GM10248 (cell line): ENCODE data around the gene CABLES1.

ENCODE experiments used
- CTCF ChIA-PET: fragments of 300-600 bp; sonication (Branson Sonifier 250); formaldehyde crosslinking; extraction: SDS; loops from one replicate; lab custom pipeline; 2021; ENCODE audit warnings: antibody characterized with exemption; lab: Yijun Ruan, JAX
- POLR2A ChIA-PET: fragments of 350-650 bp; sonication (Branson Sonifier 250); formaldehyde crosslinking; extraction: SDS; loops from one replicate; lab custom pipeline; 2020; ENCODE audit warnings: antibody characterized with exemption; lab: Yijun Ruan, JAX
- DNase-seq: peaks from one replicate; pipeline ENCODE4 v3.0.0; 2012; ENCODE audit errors: extremely low spot score
- TF ChIP-seq, protein P1 (sequence below): IDR thresholded peaks from 2 replicates; pipeline ENCODE4 v1.5.1; 2012; ENCODE audit warnings: mild to moderate bottlenecking, low read depth; ENCODE audit errors: extremely low read depth, missing control alignments, control extremely low read depth

CABLES1 gene

DNA sequence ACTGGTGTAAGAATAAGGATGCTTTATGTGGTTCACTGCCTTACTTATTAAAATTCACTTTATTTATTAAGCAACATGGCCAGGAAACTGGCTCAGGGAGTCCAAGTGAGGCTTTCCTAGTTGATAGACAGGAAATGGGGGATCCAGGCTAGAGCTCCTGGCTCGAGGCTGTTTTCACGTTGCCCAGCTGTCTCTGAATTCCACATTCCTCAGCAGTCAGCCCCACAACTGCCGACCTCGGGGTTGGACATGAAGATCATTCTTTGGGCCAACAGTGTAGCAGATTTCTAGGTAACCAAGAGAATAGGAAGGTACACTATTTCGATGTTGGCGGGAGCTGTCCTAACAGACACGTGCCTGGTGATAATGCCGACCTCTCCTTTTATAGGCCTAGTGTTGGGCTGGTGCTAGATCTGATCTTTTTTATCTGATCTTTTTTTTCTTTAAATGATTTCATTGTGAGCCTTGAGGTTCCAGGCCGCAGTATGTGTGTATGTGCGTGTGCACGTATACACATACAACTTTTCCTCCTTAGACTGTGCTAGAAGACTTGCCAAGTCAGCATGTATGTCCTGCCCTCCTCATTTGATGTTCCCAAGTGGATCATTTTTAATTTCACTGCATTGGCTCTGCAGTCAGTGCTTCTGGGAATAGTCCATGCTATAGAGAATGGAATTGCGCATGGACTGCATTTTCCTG, 103.5 kb downstream of the CABLES1 start:
- ChIA-PET POLR2A (no interaction called here), CTCF (interaction anchor here (1.3 to 2.4 kb wide), 2 partner anchors 11 to 18 kb away, joined by 3 to 12 read pairs; no protein-coding TSS in a partner anchor)
- TF ChIP-seq, protein P1, sequence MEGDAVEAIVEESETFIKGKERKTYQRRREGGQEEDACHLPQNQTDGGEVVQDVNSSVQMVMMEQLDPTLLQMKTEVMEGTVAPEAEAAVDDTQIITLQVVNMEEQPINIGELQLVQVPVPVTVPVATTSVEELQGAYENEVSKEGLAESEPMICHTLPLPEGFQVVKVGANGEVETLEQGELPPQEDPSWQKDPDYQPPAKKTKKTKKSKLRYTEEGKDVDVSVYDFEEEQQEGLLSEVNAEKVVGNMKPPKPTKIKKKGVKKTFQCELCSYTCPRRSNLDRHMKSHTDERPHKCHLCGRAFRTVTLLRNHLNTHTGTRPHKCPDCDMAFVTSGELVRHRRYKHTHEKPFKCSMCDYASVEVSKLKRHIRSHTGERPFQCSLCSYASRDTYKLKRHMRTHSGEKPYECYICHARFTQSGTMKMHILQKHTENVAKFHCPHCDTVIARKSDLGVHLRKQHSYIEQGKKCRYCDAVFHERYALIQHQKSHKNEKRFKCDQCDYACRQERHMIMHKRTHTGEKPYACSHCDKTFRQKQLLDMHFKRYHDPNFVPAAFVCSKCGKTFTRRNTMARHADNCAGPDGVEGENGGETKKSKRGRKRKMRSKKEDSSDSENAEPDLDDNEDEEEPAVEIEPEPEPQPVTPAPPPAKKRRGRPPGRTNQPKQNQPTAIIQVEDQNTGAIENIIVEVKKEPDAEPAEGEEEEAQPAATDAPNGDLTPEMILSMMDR: no peak
- DNase-seq: no peak

GRCh38 chr18:23239350-23239692, 104.0 kb downstream of the CABLES1 start:
- CTCF ChIA-PET: no interaction called here
- POLR2A ChIA-PET: no interaction called here
- TF ChIP-seq, protein P1: no peak
- DNase-seq: no peak

GRCh38 chr18:23239885-23240608, 104.8 kb downstream of the CABLES1 start:
- ChIA-PET POLR2A (interaction anchor here (1.0 kb wide), 1 partner anchor 11 kb away, joined by 5 read pairs; no protein-coding TSS in a partner anchor), CTCF (interaction anchor here (1.3 kb wide), 1 partner anchor 85 kb away, joined by 3 read pairs; no protein-coding TSS in a partner anchor)
- DNase-seq: no peak
- TF ChIP-seq, protein P1: no peak

DNA sequence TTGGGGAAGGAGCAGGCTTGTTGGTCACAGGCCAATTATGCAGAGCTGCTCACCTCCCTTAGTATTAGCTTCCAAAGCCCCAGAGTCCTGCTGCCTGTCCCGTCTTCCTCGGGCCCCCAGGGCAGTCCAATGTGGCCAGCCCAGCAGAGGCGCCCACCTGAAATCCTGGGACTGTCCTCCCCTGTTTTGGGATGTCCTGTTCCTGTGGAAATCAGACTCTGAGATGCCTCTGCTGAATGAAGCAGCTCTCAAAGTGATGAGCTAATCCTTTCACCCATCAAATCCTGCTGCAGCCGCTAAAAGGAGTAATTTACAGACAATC, 105.3 kb downstream of the CABLES1 start:
- POLR2A ChIA-PET: interaction anchor here (1.0 kb wide), 1 partner anchor 12 kb away, joined by 5 read pairs; no protein-coding TSS in a partner anchor

GRCh38 chr18:23241833-23242496, 106.7 kb downstream of the CABLES1 start:
- CTCF ChIA-PET: interaction anchor here (0.6 to 1.4 kb wide), 6 partner anchors 14 to 170 kb away, joined by 3 to 5 read pairs (median 4); no protein-coding TSS in a partner anchor
- POLR2A ChIA-PET: interaction anchor here (0.8 kb wide), 2 partner anchors 9 to 13 kb away, joined by 3 to 9 read pairs; no protein-coding TSS in a partner anchor
- peak; percentile 87 for DNase-seq

More for the DNA sequence above, 105.3 kb downstream of the CABLES1 start:
- no peak for DNase-seq
- CTCF ChIA-PET: interaction anchor here (1.3 kb wide), 1 partner anchor 84 kb away, joined by 3 read pairs; no protein-coding TSS in a partner anchor
- TF ChIP-seq, protein P1: no peak

- ChIA-PET POLR2A (interaction anchor here (0.5 kb wide), 1 partner anchor 54 kb away, joined by 3 read pairs; no protein-coding TSS in a partner anchor), CTCF (interaction anchor here (1.0 to 1.4 kb wide), 3 partner anchors 15 to 168 kb away, joined by 3 to 5 read pairs (median 5); no protein-coding TSS in a partner anchor)
- TF ChIP-seq, protein P1: no peak
- no peak for DNase-seq
Measured at GRCh38 chr18:23243178-23243577, 107.9 kb downstream of the CABLES1 start.
